Endothelial cell (in vitro differentiated cells): ENCODE measurements around the gene SETD5. TPM values are rescaled to one million over a fixed set of nuclear protein-coding genes. Genes with fewer than 3 reads are reported as not detected.
A peak's percentile ranks its signal among the peaks of the same experiment; 100 is the strongest.

ENCODE experiments used
- DNase-seq: peaks from one replicate; pipeline ENCODE4 v3.0.0; 2021; ENCODE audit warnings: low spot score
- H3K27ac Mint-ChIP-seq: one replicate; pipeline ENCODE4 v1.8.0; 2021; ENCODE audit warnings: mixed read lengths, inconsistent platforms; ENCODE audit not compliant: unreplicated experiment
- H3K27me3 Mint-ChIP-seq: one replicate; pipeline ENCODE4 v1.8.0; 2021; ENCODE audit warnings: mild to moderate bottlenecking, moderate library complexity, mixed read lengths, inconsistent platforms; ENCODE audit not compliant: unreplicated experiment
- H3K36me3 Mint-ChIP-seq: one replicate; pipeline ENCODE4 v1.8.0; 2021; ENCODE audit warnings: mild to moderate bottlenecking, low read depth, mixed read lengths, inconsistent platforms; ENCODE audit not compliant: unreplicated experiment
- H3K4me1 Mint-ChIP-seq: one replicate; pipeline ENCODE4 v1.8.0; 2021; ENCODE audit warnings: mild to moderate bottlenecking, mixed read lengths, inconsistent platforms; ENCODE audit not compliant: unreplicated experiment
- H3K4me3 Mint-ChIP-seq: one replicate; pipeline ENCODE4 v1.8.0; 2021; ENCODE audit warnings: mild to moderate bottlenecking, mixed read lengths, inconsistent platforms; ENCODE audit not compliant: unreplicated experiment
- H3K9me3 Mint-ChIP-seq: one replicate; pipeline ENCODE4 v1.8.0; 2021; ENCODE audit warnings: mixed read lengths, inconsistent platforms; ENCODE audit not compliant: unreplicated experiment
- total RNA-seq: library from RNA; stranded (reverse); fragmentation: NEBNext Ultra II Directional; extraction: Animal tissue kit (Norgen Biotek cat#: 25700); gene quantifications from one replicate; pipeline ENCODE4 v1.2.1, GENCODE V29; 2021; ENCODE audit not compliant: unreplicated experiment
- TF ChIP-seq, protein P1 (sequence below): fragments of 200-600 bp; sonication (generic); IDR thresholded peaks from one replicate; pipeline ENCODE4 v1.5.0; 2021; ENCODE audit warnings: antibody characterized with exemption; ENCODE audit not compliant: unreplicated experiment

SETD5 gene
- total RNA-seq, 1 donor from 2014 or later, result 246 TPM

GRCh38 chr3:9373465-9373864, 23.9 kb upstream of the SETD5 start:
- no peaks in the 10 kb centered on the region for H3K9me3 Mint-ChIP-seq
- TF ChIP-seq, protein P1, sequence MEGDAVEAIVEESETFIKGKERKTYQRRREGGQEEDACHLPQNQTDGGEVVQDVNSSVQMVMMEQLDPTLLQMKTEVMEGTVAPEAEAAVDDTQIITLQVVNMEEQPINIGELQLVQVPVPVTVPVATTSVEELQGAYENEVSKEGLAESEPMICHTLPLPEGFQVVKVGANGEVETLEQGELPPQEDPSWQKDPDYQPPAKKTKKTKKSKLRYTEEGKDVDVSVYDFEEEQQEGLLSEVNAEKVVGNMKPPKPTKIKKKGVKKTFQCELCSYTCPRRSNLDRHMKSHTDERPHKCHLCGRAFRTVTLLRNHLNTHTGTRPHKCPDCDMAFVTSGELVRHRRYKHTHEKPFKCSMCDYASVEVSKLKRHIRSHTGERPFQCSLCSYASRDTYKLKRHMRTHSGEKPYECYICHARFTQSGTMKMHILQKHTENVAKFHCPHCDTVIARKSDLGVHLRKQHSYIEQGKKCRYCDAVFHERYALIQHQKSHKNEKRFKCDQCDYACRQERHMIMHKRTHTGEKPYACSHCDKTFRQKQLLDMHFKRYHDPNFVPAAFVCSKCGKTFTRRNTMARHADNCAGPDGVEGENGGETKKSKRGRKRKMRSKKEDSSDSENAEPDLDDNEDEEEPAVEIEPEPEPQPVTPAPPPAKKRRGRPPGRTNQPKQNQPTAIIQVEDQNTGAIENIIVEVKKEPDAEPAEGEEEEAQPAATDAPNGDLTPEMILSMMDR, result no peak
- no peaks in the 10 kb centered on the region for H3K4me1 Mint-ChIP-seq
- no peaks in the 10 kb centered on the region for H3K27me3 Mint-ChIP-seq
- no peak overlapping the region for H3K4me3 Mint-ChIP-seq
- DNase-seq, result no peak
- H3K27ac Mint-ChIP-seq, result no peak overlapping the region
- peaks cover 23% of the 10 kb centered on the region for H3K36me3 Mint-ChIP-seq

DNA sequence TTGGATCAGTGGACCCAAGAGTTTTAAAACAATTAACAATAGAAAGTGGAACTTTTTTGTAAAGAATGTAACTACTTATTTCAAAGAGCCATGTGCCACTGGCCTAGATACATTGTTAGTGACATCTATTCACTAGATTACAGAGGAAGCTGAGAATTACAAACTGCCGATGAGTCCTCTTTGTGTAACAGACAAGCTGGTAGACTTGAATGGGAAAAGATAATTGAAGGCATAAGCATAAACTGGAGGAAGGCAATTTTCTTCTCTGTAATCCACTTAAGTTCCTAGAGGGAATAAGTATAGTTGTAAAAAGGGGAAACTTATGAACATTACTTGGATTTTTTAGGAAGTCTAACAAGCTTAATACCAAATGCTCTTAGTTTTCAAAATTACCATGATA, 19.4 kb upstream of the SETD5 start:
- Mint-ChIP-seq H3K27me3 (peaks cover 3% of the 10 kb centered on the region), H3K27ac (no peak overlapping the region), H3K9me3 (no peaks in the 10 kb centered on the region), H3K36me3 (peaks cover 17% of the 10 kb centered on the region), H3K4me1 (no peaks in the 10 kb centered on the region), H3K4me3 (no peak overlapping the region)
- TF ChIP-seq, protein P1, result no peak
- DNase-seq, result no peak

- DNase-seq, result no peak
- Mint-ChIP-seq H3K4me1 (peaks cover under 1% of the 10 kb centered on the region), H3K36me3 (peaks cover 17% of the 10 kb centered on the region), H3K27ac (no peak overlapping the region), H3K27me3 (peaks cover 3% of the 10 kb centered on the region), H3K9me3 (no peaks in the 10 kb centered on the region), H3K4me3 (no peak overlapping the region)
- TF ChIP-seq, protein P1, result no peak
Observed at GRCh38 chr3:9379327-9379726, 18.1 kb upstream of the SETD5 start.

DNA sequence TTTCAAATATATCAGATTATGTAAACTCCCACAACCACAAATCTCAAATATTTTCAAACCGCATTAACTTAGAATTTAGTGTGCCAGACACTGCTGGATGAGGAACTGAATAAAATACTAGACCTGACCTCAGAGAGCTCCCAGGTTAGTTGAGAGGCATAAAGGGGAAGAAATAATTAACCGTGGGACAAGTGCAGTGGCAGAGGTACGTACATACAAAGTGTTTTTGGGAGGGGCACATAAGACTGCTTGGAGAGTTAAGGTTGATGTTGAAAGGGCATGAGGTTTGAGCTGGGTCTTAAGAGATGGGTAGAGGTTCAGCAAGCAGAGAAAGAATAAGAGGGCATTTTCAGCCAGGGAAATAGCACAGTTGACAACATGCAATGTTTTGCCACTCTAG, 17.4 kb upstream of the SETD5 start:
- Mint-ChIP-seq H3K4me3 (no peak overlapping the region), H3K4me1 (peaks cover 2% of the 10 kb centered on the region), H3K36me3 (peaks cover 17% of the 10 kb centered on the region), H3K27me3 (peaks cover 3% of the 10 kb centered on the region), H3K27ac (peak overlapping the region; percentile 59), H3K9me3 (no peaks in the 10 kb centered on the region)
- no peak for DNase-seq
- TF ChIP-seq, protein P1, result no peak

DNA sequence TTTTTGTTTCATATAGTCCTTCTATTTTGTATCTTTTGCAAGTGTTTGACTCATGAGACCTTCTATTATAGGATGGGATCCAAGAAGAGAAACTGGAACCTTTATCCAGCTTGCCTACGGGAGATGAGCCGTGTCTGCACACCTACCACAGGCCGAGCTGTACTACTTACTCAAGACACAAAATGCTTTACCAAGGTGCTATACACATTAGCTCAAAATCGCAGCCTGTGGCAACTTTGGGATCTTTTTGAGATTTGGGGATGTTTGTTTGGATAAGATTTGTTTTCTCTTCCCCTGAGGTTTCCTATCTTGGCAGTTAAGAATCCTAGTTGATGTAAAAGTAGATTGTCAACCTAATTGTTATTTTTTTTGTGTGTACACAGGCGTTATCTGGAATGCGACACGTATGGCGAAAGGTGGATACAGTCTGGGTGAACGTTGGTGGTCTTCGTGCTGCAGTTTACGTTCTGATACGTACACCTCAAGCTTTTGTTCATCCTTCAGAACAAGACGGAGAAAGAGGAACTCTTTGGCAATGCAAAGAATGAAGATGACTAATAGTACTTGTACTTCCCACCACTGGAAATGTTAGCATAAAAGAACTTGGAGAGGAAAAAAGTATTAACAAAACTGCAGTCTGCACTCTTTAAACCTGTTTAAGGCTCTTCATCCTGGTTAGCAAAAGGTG, 13.1 kb upstream of the SETD5 start:
- TF ChIP-seq, protein P1, result no peak
- Mint-ChIP-seq H3K4me1 (peaks cover 9% of the 10 kb centered on the region), H3K27me3 (peaks cover 3% of the 10 kb centered on the region), H3K9me3 (no peaks in the 10 kb centered on the region), H3K4me3 (no peak overlapping the region), H3K36me3 (peaks cover 29% of the 10 kb centered on the region), H3K27ac (peak overlapping the region; percentile 49)
- DNase-seq, result no peak
